ENCODE measurements around the gene ISX. TPM values are rescaled to one million over a fixed set of nuclear protein-coding genes. Genes with fewer than 3 reads are reported as not detected.

The ISX gene
- total RNA-seq: not detected in 2 replicates
- long read RNA-seq: 0 reads

DNA sequence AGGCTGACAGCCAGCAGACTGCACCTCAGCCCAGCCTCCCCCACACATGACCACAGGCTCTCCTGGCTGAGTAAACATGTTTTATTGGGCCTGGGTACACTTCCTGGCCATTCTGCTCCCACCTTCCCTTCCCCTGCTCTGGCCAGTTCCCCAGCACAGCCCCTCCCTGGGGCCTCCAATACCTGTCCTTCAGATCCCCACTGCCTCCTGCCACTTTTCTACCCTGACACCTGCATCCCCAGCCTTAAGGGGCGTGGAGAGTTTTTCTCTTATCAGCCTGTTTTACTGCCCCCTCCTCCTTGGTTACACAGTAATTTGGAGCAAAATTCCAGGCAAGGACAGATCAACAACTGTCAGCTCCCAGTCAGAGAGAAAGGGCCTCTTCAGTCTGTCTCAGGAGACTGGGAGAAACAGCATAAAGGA is at the start of gene ISX:
Gene ISX (plus strand): TSS at position 363 of the 423 bp plus-strand sequence. CDS start 930 bp downstream, outside the sequence.
- Mint-ChIP-seq H3K4me3 (ENCODE audit: unreplicated experiment) (no peak within 1 kb of the TSS), H3K36me3 (ENCODE audit: unreplicated experiment) (no peaks in the 10 kb centered on the region), H3K9me3 (ENCODE audit: unreplicated experiment) (no peaks in the 10 kb centered on the region), H3K27ac (ENCODE audit: unreplicated experiment) (no peak within 1 kb of the TSS), H3K4me1 (ENCODE audit: unreplicated experiment) (no peaks in the 10 kb centered on the region), H3K27me3 (ENCODE audit: unreplicated experiment) (no peaks in the 10 kb centered on the region)
- DNase-seq (ENCODE audit: extremely low spot score, unreplicated experiment): no peak
- TF ChIP-seq CTCF (IDR thresholded peaks at IDR 0.05): no peak

DNA sequence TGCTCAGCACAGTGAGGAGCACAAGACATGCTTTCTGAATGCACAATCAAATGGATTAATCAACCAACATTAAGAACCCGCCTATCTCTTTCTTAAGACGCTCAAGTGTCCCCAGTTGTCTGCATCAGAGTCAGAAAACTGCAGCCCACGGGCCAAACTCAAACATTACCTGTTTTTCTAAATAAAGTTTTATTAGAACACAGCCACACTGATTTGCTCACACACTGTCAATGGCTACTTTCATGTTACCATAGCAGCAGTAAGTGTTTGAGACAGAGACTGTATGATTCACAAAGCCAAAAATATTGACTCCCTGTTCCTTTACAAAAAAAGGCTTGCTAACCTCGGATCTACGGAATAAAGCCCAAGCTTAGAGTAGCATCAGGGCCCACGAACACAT is 49.0 kb upstream of the ISX start:
- no peaks in the 10 kb centered on the region for H3K36me3 Mint-ChIP-seq (ENCODE audit: unreplicated experiment)
- H3K4me3 Mint-ChIP-seq (ENCODE audit: unreplicated experiment): no peak overlapping the region
- H3K9me3 Mint-ChIP-seq (ENCODE audit: unreplicated experiment): no peaks in the 10 kb centered on the region
- no peak for DNase-seq (ENCODE audit: extremely low spot score, unreplicated experiment)
- H3K27me3 Mint-ChIP-seq (ENCODE audit: unreplicated experiment): no peaks in the 10 kb centered on the region
- H3K4me1 Mint-ChIP-seq (ENCODE audit: unreplicated experiment): no peaks in the 10 kb centered on the region
- H3K27ac Mint-ChIP-seq (ENCODE audit: unreplicated experiment): no peak overlapping the region
- no peak for TF ChIP-seq CTCF (IDR thresholded peaks at IDR 0.05)

GRCh38 chr22:35018995-35019394 is 47.0 kb upstream of the ISX start:
- Mint-ChIP-seq H3K36me3 (ENCODE audit: unreplicated experiment) (no peaks in the 10 kb centered on the region), H3K27ac (ENCODE audit: unreplicated experiment) (no peak overlapping the region), H3K4me3 (ENCODE audit: unreplicated experiment) (no peak overlapping the region), H3K27me3 (ENCODE audit: unreplicated experiment) (no peaks in the 10 kb centered on the region), H3K4me1 (ENCODE audit: unreplicated experiment) (no peaks in the 10 kb centered on the region), H3K9me3 (ENCODE audit: unreplicated experiment) (no peaks in the 10 kb centered on the region)
- TF ChIP-seq CTCF (IDR thresholded peaks at IDR 0.05): no peak
- DNase-seq (ENCODE audit: extremely low spot score, unreplicated experiment): no peak

GRCh38 chr22:35020517-35020916 is 45.4 kb upstream of the ISX start:
- no peaks in the 10 kb centered on the region for H3K4me1 Mint-ChIP-seq (ENCODE audit: unreplicated experiment)
- H3K9me3 Mint-ChIP-seq (ENCODE audit: unreplicated experiment): no peaks in the 10 kb centered on the region
- H3K36me3 Mint-ChIP-seq (ENCODE audit: unreplicated experiment): no peaks in the 10 kb centered on the region
- no peaks in the 10 kb centered on the region for H3K27me3 Mint-ChIP-seq (ENCODE audit: unreplicated experiment)
- H3K27ac Mint-ChIP-seq (ENCODE audit: unreplicated experiment): no peak overlapping the region
- no peak overlapping the region for H3K4me3 Mint-ChIP-seq (ENCODE audit: unreplicated experiment)
- no peak for DNase-seq (ENCODE audit: extremely low spot score, unreplicated experiment)
- no peak for TF ChIP-seq CTCF (IDR thresholded peaks at IDR 0.05)

- no peaks in the 10 kb centered on the region for H3K27me3 Mint-ChIP-seq (ENCODE audit: unreplicated experiment)
- no peaks in the 10 kb centered on the region for H3K36me3 Mint-ChIP-seq (ENCODE audit: unreplicated experiment)
- no peak overlapping the region for H3K27ac Mint-ChIP-seq (ENCODE audit: unreplicated experiment)
- H3K4me1 Mint-ChIP-seq (ENCODE audit: unreplicated experiment): no peaks in the 10 kb centered on the region
- no peak for DNase-seq (ENCODE audit: extremely low spot score, unreplicated experiment)
- H3K9me3 Mint-ChIP-seq (ENCODE audit: unreplicated experiment): no peaks in the 10 kb centered on the region
- TF ChIP-seq CTCF (IDR thresholded peaks at IDR 0.05): no peak
- H3K4me3 Mint-ChIP-seq (ENCODE audit: unreplicated experiment): no peak overlapping the region
Observed at GRCh38 chr22:35021161-35021560, 44.8 kb upstream of the ISX start.
